Upper lobe of left lung (tissue), 6 donors: Measurements from ENCODE around the gene GABBR2. TPM values are rescaled to one million over a fixed set of nuclear protein-coding genes. Genes with fewer than 3 reads are reported as not detected.

ENCODE experiments used
- ATAC-seq, 2 donors: fragments of 200-7000 bp; cut with Tn5 transposase; one replicate each; pipeline ENCODE4 v1.9.1; 2022; ENCODE audit warnings: mild to moderate bottlenecking in 2 of 2, moderate library complexity in 2 of 2; ENCODE audit not compliant: low FRiP score in 2 of 2
- DNase-seq, 2 donors: peaks; one replicate each; pipeline ENCODE4 v3.0.0-alpha.2; 2019 to 2020
- H3K27ac ChIP-seq, 4 donors: fragments of 200-600 bp; sonication (generic); one replicate each; pipeline ENCODE4 v1.5.1; 2016 to 2019
- H3K27me3 ChIP-seq, 4 donors: fragments of 200-600 bp; sonication (generic); one replicate each; pipeline ENCODE4 v1.5.1; 2017 to 2019
- H3K36me3 ChIP-seq, 4 donors: fragments of 200-600 bp; sonication (generic); one replicate each; pipeline ENCODE4 v1.5.1; 2016 to 2019
- H3K4me1 ChIP-seq, 4 donors: fragments of 200-600 bp; sonication (generic); one replicate each; pipeline ENCODE4 v1.5.1; 2018 to 2019
- H3K4me3 ChIP-seq, 4 donors: fragments of 200-600 bp; sonication (generic); one replicate each; pipeline ENCODE4 v1.5.1; 2017 to 2019; ENCODE audit warnings: mild to moderate bottlenecking in 2 of 4, moderate library complexity in 1 of 4
- H3K9me3 ChIP-seq, 4 donors: fragments of 200-600 bp; sonication (generic); one replicate each; pipeline ENCODE4 v1.5.1; 2018 to 2019
- EP300 ChIP-seq, 4 donors: sonication (generic); formaldehyde crosslinking; IDR thresholded peaks; one replicate each; pipeline ENCODE4 v1.5.1; 2017; ENCODE audit warnings: antibody characterized with exemption in 4 of 4, control low read depth in 2 of 4
- POLR2A ChIP-seq, 4 donors: fragments of 450-650 bp; IDR thresholded peaks; one replicate each; pipeline ENCODE4 v1.5.1; 2016 to 2017; ENCODE audit warnings: antibody characterized with exemption in 4 of 4, mild to moderate bottlenecking in 2 of 4
- POLR2AphosphoS5 ChIP-seq, 2 donors: sonication (generic); formaldehyde crosslinking; IDR thresholded peaks; one replicate each; pipeline ENCODE4 v1.5.1; 2017; ENCODE audit warnings: antibody characterized with exemption in 2 of 2
- WGBS, 2 donors: methylation state at CpG; one replicate each; pipeline ENCODE4 v1.1.5; 2017 to 2018; 5-methylcytosine and 5-hydroxymethylcytosine counted together
- total RNA-seq, 6 donors: library from RNA; depleted of rRNA in 4 of 6; stranded (reverse); fragments of >200 nt in 4 of 6; gene quantifications; one replicate each; pipeline versions ENCODE4 v1.1.0 to v1.2.1, GENCODE V29; 2016 to 2021
- TF ChIP-seq, protein P1 (sequence below), 6 experiments: fragments of 450-650 bp in 4 of 6; fragments of 200-600 bp in 2 of 6; sonication (generic) in 2 of 6; IDR thresholded peaks; one replicate each; pipeline ENCODE4 v1.5.1; 2016 to 2019; ENCODE audit warnings: antibody characterized with exemption in 6 of 6
- donor health status: DM: no; HTN: no; CAD: no; lungs with moderate emphysema.
- donor health status: DM: no; HTN: yes; CAD: no; lungs with severe emphysema.

GABBR2 gene
- total RNA-seq, 6 donors from 2014 or later = 0.15 to 1.00 (median 0.81) TPM; not detected in 1

DNA sequence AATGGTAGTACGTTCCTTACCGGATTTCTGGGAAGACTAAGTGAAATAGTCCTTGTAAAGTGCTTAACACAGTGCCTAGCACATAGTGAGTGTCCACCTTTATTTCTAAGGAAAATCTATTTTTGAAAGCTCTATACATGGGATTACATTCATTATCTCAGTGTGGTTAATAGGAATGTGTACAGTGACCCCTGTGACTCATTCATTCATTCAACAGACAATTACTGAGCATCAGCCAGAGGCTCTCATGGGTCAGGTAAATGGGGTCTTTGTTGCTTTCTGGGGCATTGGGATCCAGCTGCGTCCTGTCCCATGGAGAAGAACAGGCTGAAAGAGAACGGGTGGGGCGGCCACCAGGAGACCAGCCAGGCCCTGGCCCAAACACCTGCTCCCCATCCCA lies 227.1 kb downstream of the GABBR2 start:
- Histone ChIP-seq H3K9me3 (no peaks in the 10 kb centered on the region), H3K4me1 (no peaks in the 10 kb centered on the region), H3K27ac (no peak overlapping the region), H3K27me3 (no peaks in the 10 kb centered on the region), H3K4me3 (no peak overlapping the region), H3K36me3 (no peaks in the 10 kb centered on the region)
- DNase-seq (no peak), ATAC-seq (no peak)
- TF ChIP-seq EP300 (IDR thresholded peaks at IDR 0.05) = no peak
- TF ChIP-seq POLR2AphosphoS5 (IDR thresholded peaks at IDR 0.05) = no peak
- TF ChIP-seq POLR2A (IDR thresholded peaks at IDR 0.05) = no peak
- TF ChIP-seq, protein P1, sequence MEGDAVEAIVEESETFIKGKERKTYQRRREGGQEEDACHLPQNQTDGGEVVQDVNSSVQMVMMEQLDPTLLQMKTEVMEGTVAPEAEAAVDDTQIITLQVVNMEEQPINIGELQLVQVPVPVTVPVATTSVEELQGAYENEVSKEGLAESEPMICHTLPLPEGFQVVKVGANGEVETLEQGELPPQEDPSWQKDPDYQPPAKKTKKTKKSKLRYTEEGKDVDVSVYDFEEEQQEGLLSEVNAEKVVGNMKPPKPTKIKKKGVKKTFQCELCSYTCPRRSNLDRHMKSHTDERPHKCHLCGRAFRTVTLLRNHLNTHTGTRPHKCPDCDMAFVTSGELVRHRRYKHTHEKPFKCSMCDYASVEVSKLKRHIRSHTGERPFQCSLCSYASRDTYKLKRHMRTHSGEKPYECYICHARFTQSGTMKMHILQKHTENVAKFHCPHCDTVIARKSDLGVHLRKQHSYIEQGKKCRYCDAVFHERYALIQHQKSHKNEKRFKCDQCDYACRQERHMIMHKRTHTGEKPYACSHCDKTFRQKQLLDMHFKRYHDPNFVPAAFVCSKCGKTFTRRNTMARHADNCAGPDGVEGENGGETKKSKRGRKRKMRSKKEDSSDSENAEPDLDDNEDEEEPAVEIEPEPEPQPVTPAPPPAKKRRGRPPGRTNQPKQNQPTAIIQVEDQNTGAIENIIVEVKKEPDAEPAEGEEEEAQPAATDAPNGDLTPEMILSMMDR (IDR thresholded peaks at IDR 0.05) = no peak
- WGBS, 2 donors = 58 to 85% methylated on average over 3 to 5 of the region's 5 CpGs

GRCh38 chr9:98479967-98480847 lies 228.5 kb downstream of the GABBR2 start:
- ATAC-seq = no peak
- 86 to 93% methylated on average over 5 of the region's 5 CpGs for whole genome bisulfite sequencing, 2 donors
- no peak for DNase-seq
- H3K9me3 ChIP-seq = no peaks in the 10 kb centered on the region
- H3K27me3 ChIP-seq = no peaks in the 10 kb centered on the region
- no peak overlapping the region for H3K27ac ChIP-seq
- H3K4me3 ChIP-seq = no peak overlapping the region
- H3K36me3 ChIP-seq = no peaks in the 10 kb centered on the region
- TF ChIP-seq POLR2A (IDR thresholded peaks at IDR 0.05) (no peak), EP300 (IDR thresholded peaks at IDR 0.05) (no peak)
- no peaks in the 10 kb centered on the region for H3K4me1 ChIP-seq

GRCh38 chr9:98479449-98479848 lies 229.3 kb downstream of the GABBR2 start:
- ATAC-seq (no peak), DNase-seq (no peak)
- Histone ChIP-seq H3K4me1 (no peaks in the 10 kb centered on the region), H3K4me3 (no peak overlapping the region), H3K27me3 (no peaks in the 10 kb centered on the region), H3K27ac (no peak overlapping the region), H3K9me3 (no peaks in the 10 kb centered on the region), H3K36me3 (no peaks in the 10 kb centered on the region)
- TF ChIP-seq POLR2A (IDR thresholded peaks at IDR 0.05) (no peak), POLR2AphosphoS5 (IDR thresholded peaks at IDR 0.05) (no peak), EP300 (IDR thresholded peaks at IDR 0.05) (no peak)
- TF ChIP-seq, protein P1 (IDR thresholded peaks at IDR 0.05) = no peak
- WGBS, 2 donors = 86 to 90% methylated on average over 8 of the region's 8 CpGs

DNA sequence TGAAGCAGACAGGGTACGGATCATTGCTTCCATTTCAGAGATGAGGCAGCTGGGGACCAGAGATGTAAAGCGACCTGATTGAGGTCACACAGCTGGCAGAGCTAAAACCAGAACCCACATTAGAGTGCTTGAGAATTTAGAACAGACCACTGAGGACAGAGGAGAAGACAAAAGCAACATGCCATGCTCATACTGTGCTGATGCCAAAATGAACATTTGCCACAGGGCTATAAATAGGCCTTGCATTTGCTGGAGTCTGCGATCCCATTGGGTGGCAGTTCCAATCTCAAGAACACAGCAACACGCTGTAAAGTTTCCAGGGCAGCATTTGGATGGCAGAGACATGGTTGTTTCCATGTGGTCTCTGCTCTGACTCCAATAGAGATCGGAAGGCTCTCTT lies 230.9 kb downstream of the GABBR2 start:
- DNase-seq (no peak), ATAC-seq (no peak)
- H3K27ac ChIP-seq = no peak overlapping the region
- no peaks in the 10 kb centered on the region for H3K4me1 ChIP-seq
- 87 to 100% methylated on average over 5 of the region's 5 CpGs for WGBS, 2 donors
- no peaks in the 10 kb centered on the region for H3K36me3 ChIP-seq
- no peak overlapping the region for H3K4me3 ChIP-seq
- H3K9me3 ChIP-seq = no peaks in the 10 kb centered on the region
- no peak for TF ChIP-seq EP300 (IDR thresholded peaks at IDR 0.05)
- no peak for TF ChIP-seq POLR2A (IDR thresholded peaks at IDR 0.05)
- TF ChIP-seq, protein P1 (IDR thresholded peaks at IDR 0.05) = no peak
- TF ChIP-seq POLR2AphosphoS5 (IDR thresholded peaks at IDR 0.05) = no peak
- H3K27me3 ChIP-seq = no peaks in the 10 kb centered on the region

DNA sequence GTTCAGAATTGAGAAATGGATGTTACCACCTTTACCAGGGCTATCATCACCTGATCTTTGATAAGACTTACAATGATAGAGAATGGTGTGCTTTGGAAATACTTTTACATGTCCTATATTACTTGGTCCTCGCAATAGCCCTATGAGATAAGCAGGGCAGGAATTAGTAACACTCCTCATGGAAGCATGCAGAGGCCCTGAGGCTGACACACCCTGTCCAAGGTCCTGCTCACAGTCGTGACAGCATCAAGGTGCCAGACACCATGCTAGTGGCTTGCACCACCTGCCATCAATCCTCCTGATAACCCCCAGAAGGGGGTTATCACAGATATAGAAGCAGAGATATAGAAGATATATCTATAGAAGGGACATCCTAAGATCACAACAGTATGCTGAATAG lies 236.5 kb downstream of the GABBR2 start:
- DNase-seq (no peak), ATAC-seq (no peak)
- WGBS, 2 donors = 47 to 54% methylated on average over 2 of the region's 2 CpGs
- H3K27ac ChIP-seq = no peak overlapping the region
- H3K36me3 ChIP-seq = no peaks in the 10 kb centered on the region
- H3K27me3 ChIP-seq = no peaks in the 10 kb centered on the region
- H3K4me3 ChIP-seq = no peak overlapping the region
- no peaks in the 10 kb centered on the region for H3K9me3 ChIP-seq
- no peak for TF ChIP-seq EP300 (IDR thresholded peaks at IDR 0.05)
- TF ChIP-seq POLR2AphosphoS5 (IDR thresholded peaks at IDR 0.05) = no peak
- H3K4me1 ChIP-seq = no peaks in the 10 kb centered on the region

DNA sequence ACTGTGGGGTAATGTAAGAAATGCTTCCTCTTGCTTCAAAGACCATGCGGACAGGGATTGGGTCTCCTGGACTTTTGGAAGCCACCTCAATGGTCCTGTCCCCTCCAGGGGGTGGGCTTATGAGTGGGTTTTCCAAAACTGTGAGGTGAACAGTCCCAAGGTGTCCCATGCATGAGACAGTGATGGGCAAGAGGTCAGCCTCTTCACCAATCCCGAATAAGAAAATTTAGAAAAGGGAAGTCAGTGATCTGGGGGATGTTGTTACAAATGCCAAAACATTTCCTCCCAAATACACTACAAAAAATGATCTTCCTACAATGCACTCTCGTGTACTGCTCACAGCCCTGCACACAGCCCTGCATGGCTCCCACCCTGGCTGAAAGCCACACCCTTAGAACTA lies 237.6 kb downstream of the GABBR2 start:
- no peaks in the 10 kb centered on the region for H3K4me1 ChIP-seq
- no peaks in the 10 kb centered on the region for H3K36me3 ChIP-seq
- no peaks in the 10 kb centered on the region for H3K9me3 ChIP-seq
- DNase-seq = no peak
- no peak overlapping the region for H3K4me3 ChIP-seq
- TF ChIP-seq, protein P1 (IDR thresholded peaks at IDR 0.05) = no peak
- TF ChIP-seq POLR2AphosphoS5 (IDR thresholded peaks at IDR 0.05) = no peak
- no peak for TF ChIP-seq POLR2A (IDR thresholded peaks at IDR 0.05)
- TF ChIP-seq EP300 (IDR thresholded peaks at IDR 0.05) = no peak
- no peaks in the 10 kb centered on the region for H3K27me3 ChIP-seq
- H3K27ac ChIP-seq = no peak overlapping the region
- ATAC-seq = no peak
- WGBS, 2 donors = 48 to 63% methylated on average over 3 of the region's 3 CpGs
